ENCODE results near the gene TNS3.

The TNS3 gene

DNA sequence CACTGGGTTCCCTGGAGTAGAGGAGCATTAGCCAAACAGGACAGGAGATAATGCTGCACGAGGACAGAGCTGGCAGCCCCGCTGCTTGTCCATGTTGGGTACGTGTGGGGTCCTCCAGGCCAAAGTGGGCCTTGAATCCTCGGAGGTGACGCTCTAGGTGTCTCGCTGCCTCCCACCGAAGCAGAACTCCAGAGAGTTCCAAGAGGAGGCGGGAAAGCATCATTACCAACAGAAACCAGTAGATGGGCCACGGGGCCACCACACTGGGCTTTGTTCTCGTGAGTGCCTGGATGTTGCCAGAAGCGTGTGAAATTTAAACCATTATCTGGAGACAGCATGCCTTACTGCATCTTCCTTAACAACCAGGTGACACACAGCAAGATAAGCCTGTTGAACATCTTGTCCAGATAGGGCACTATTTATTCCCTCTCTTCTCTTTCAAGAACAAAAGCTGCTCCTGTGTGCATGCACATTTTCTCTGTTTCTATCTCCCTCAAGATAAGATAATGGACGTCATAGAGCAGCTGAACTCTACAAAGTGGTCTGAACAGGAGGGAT lies 56.8 kb downstream of the TNS3 start:
- in situ Hi-C loops (cut with MboI; ENCODE audit: low pct_unique_long_range_greater_than_20kb, low sequenced_read_pairs, unreplicated experiment), result no loop called here
- TF ChIP-seq, protein P1, sequence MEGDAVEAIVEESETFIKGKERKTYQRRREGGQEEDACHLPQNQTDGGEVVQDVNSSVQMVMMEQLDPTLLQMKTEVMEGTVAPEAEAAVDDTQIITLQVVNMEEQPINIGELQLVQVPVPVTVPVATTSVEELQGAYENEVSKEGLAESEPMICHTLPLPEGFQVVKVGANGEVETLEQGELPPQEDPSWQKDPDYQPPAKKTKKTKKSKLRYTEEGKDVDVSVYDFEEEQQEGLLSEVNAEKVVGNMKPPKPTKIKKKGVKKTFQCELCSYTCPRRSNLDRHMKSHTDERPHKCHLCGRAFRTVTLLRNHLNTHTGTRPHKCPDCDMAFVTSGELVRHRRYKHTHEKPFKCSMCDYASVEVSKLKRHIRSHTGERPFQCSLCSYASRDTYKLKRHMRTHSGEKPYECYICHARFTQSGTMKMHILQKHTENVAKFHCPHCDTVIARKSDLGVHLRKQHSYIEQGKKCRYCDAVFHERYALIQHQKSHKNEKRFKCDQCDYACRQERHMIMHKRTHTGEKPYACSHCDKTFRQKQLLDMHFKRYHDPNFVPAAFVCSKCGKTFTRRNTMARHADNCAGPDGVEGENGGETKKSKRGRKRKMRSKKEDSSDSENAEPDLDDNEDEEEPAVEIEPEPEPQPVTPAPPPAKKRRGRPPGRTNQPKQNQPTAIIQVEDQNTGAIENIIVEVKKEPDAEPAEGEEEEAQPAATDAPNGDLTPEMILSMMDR (IDR thresholded peaks at IDR 0.05; ENCODE audit: extremely low read depth, insufficient read depth, missing control alignments), result no peak
- DNase-seq (ENCODE audit: low spot score), result no peak

DNA sequence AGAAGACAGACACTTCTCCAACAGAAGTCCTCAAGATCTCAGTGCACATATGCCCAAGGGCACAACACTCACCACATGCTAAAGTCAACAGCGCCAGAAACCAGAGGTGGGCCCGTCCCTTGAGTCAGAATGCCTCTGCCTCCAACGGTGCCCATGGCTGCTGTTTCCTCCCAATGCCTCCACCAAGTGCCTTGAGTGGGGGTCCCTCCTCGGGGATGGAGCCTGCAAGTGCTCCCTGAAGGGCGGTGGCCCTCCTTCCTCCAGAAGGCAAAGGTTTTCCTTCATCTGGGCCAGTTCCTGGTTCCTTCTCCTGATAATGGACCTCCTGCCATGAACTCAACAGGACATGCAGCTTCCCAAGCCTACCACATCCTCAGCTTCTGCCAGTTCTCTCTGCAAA lies 58.5 kb downstream of the TNS3 start:
- TF ChIP-seq, protein P1 (IDR thresholded peaks at IDR 0.05; ENCODE audit: extremely low read depth, insufficient read depth, missing control alignments), result no peak
- no peak for DNase-seq (ENCODE audit: low spot score)
- in situ Hi-C loops (cut with MboI; ENCODE audit: low pct_unique_long_range_greater_than_20kb, low sequenced_read_pairs, unreplicated experiment), result no loop called here

DNA sequence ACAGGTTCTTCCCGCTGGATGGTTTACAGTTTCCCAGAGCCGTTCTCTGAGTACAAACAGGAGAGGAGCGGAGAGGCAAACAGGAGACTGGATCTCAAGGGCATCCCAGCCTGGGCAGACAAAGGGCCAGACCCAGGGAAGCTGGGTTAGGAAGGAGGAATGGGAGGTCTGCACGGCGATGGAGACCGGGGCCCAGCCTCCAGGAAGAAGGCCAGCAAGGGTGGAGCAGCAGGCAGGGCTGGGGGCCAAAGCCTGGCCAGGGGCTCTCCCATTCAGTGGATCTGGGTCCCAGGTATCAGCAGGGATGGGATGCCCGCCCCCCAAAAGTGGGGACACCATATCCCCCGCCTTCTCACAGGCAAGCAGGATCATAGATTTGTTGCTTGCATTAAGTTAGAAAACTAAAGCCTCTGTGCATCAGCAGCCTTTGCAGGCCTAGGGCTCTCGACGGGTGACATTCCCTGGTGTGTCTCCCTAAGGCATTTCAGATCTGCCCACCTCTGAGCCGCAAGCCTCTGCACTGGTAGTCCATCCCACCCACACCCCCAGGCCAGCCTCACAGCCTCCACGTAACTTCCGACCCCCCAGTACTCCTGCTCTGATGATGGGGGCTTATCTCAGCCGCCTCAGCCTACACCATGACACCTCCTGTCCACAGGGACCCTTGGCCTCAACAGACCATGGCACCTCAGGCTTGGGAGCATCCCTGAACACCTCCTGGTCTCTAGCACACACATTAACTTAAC lies 59.9 kb downstream of the TNS3 start:
- TF ChIP-seq, protein P1 (IDR thresholded peaks at IDR 0.05; ENCODE audit: extremely low read depth, insufficient read depth, missing control alignments), result no peak
- DNase-seq (ENCODE audit: low spot score), result no peak
- in situ Hi-C loops (cut with MboI; ENCODE audit: low pct_unique_long_range_greater_than_20kb, low sequenced_read_pairs, unreplicated experiment), result no loop called here

DNA sequence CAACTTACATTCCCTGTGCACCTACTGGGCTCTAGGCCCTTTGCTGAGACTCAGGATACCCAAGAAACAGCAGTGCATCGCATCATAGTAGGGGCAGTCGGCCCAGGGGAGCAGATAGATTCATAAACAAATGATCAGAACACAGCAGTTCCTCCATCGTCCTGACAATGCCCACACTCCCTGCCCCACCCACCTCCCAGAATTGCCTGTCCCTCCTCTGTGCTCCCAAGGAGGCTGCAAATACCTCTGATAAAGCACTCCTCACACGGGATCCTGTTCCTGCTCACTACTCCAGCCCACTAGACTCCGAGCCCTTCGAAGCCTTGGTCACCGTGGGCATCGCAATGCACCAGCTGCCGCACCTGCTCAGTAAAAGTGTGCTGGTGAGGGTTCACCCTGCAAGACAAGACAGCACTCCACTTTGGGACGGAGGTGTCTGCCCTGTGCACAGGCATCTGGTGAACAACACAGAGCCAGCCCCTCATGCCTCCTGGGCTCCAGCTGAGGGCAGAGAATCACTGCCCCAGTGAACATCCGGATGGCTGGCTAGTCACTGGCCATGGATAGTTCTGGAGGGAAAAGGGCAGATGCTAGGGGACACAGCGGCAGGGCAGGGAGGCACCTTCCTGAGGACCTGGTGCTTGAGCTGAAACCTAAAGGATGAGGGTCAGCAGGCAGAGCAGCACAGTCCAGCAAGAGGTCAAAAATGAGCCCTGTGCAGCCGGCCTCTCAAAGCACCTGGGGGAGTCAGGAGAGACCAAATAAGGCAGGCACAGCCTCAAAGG lies 60.7 kb downstream of the TNS3 start:
- DNase-seq (ENCODE audit: low spot score), result no peak
- TF ChIP-seq, protein P1 (IDR thresholded peaks at IDR 0.05; ENCODE audit: extremely low read depth, insufficient read depth, missing control alignments), result no peak
- in situ Hi-C loops (cut with MboI; ENCODE audit: low pct_unique_long_range_greater_than_20kb, low sequenced_read_pairs, unreplicated experiment), result no loop called here

DNA sequence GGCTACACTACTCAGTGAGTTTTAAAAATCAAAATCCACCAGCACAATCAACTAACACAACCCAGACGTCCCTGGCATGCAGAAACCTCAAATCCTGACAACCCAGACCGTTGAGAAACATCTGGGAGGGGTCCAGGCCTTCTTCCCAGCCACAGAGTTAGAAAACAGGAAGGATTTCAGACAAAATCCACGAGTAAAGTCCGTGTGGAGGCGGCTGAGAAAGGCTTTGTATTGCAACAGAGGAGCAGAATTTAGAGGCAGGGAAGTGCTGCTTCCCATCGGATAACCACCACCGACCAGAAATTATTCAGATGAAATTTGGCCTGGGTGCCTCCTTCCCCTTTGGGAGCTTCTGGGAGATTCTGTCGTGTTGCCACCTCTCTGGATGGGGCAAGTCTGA lies 61.5 kb downstream of the TNS3 start:
- no peak for DNase-seq (ENCODE audit: low spot score)
- in situ Hi-C loops (cut with MboI; ENCODE audit: low pct_unique_long_range_greater_than_20kb, low sequenced_read_pairs, unreplicated experiment), result no loop called here

DNA sequence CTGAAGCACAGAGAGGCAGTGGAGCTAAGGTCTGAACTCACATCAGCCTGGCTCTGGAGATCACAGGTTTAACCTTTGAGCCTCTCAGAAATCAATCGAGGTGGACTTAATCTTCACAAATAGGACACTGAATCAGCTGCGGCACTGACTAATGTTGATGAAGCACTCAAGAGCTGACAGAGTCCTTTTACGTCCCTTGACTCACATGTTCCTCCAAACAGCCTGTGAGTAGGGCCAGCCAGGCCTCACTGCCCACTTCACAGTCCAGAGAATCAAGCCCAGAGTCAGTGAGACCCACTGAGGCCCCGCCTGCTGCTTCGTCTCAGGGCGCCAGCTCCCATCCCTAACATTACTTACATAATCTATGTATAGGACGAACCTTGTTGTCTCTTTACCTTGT lies 63.1 kb downstream of the TNS3 start:
- DNase-seq (ENCODE audit: low spot score), result no peak
- in situ Hi-C loops (cut with MboI; ENCODE audit: low pct_unique_long_range_greater_than_20kb, low sequenced_read_pairs, unreplicated experiment), result no loop called here
- TF ChIP-seq, protein P1 (IDR thresholded peaks at IDR 0.05; ENCODE audit: extremely low read depth, insufficient read depth, missing control alignments), result no peak

More for the DNA sequence above, 61.5 kb downstream of the TNS3 start:
- TF ChIP-seq, protein P1 (IDR thresholded peaks at IDR 0.05; ENCODE audit: extremely low read depth, insufficient read depth, missing control alignments), result no peak
